ENCODE data around the gene FLCN. TPM values are rescaled to one million over a fixed set of nuclear protein-coding genes. Genes with fewer than 3 reads are reported as not detected.

Gene FLCN
- total and polyA plus RNA-seq, 2 of the 13 experiments (the other 11 are each of a cell fraction or from before 2014, with no cell fraction given): 16.6 to 24.9 TPM

DNA sequence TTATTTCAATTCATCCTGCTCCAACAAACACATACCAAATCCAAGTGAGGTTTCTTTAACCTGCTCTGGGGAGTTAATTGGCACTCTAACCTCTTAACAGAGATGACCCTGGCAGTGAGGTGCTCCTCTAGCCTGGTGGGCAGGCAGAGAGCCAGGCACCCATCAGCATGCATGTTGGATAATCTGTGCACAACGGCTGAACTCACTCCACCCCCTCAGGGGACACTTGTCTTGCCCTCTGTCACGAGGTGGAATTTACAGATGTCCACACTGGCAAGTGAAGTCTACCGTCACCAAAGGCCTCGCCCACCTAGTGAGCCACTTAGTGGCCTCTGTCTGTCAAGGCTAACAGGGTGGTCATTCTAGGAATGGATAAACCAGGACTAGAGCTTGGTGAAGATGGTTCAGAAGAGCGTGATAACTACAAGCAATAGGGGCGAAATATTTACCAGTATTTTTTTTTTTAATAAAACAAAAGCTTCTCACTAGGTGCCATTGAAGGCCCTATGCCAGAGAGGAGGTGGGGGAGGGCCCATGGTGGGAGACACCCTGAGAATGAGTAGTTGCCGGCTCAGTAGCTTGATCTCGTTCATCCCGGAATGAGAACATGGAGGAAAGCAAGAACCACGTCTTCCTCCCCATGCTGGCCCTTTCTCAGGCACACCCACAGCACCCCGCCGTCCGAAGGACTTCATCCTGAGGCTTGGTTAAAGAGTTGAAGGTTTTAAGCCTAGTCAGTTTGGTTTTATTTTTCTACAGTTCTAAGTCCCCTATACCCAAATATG, 56.0 kb downstream of the FLCN start:
- intact Hi-C loops (cut with micrococcal nuclease; ENCODE audit: unreplicated experiment): no loop called here
- TF ChIP-seq ZNF567 (CRISPR knock-in tag; IDR thresholded peaks at IDR 0.05; ENCODE audit: borderline replicate concordance): no peak
- TF ChIP-seq NONO (IDR thresholded peaks at IDR 0.05): no peak
- TF ChIP-seq NONO (CRISPR knock-in tag; conservative IDR thresholded peaks at IDR 0.05): no peak
- TF ChIP-seq ZNF263 (CRISPR knock-in tag; IDR thresholded peaks at IDR 0.05): no peak
- TF ChIP-seq ZNF414 (CRISPR knock-in tag; IDR thresholded peaks at IDR 0.05): no peak
- no peak for TF ChIP-seq CCDC6 (CRISPR knock-in tag; IDR thresholded peaks at IDR 0.05)
- no peak for TF ChIP-seq ZNF230 (CRISPR knock-in tag; IDR thresholded peaks at IDR 0.05)
- no peak for ATAC-seq
- no peak overlapping the region for H3K4me2 ChIP-seq (ENCODE audit: low read depth, low read length)
- H2AFZ ChIP-seq (ENCODE audit: low read length): no peak overlapping the region
- no peaks in the 10 kb centered on the region for H3K9me3 ChIP-seq (ENCODE audit: low read length)
- no peak overlapping the region for H3K27ac ChIP-seq (ENCODE audit: extremely low read length, insufficient read depth, low read length)
- 95% methylated on average over 11 of the region's 13 CpGs for WGBS (ENCODE audit: low lambda C conversion rate)
- CTCF ChIA-PET (ENCODE audit: low intra/inter-chr PET ratio, low total read pairs): no interaction called here
- POLR2A ChIA-PET: no interaction called here
- peaks cover 18 to 57% of the 10 kb centered on the region in 2 experiments; a peak in 4 of 5 replicates for H3K36me3 ChIP-seq (replicated peaks in 1 of 2; ENCODE audit: control insufficient read depth in 1 of 2, insufficient read depth in 2 of 2, low read length in 2 of 2)
- no peak overlapping the region for H3K4me3 ChIP-seq (replicated peaks in 1 of 3; ENCODE audit: insufficient read depth in 1 of 3, low read depth in 2 of 3, low read length in 3 of 3)
- no peaks in the 10 kb centered on the region for H3K79me2 ChIP-seq (ENCODE audit: insufficient read depth, low read length)
- no peak for DNase-seq (ENCODE audit: low spot score)
- no peaks in the 10 kb centered on the region for H3K4me1 ChIP-seq (ENCODE audit: insufficient read depth, low read length)
- H3K9ac ChIP-seq (ENCODE audit: insufficient read depth, low read depth, low read length): no peak overlapping the region
- no peaks in the 10 kb centered on the region for H3K27me3 ChIP-seq (ENCODE audit: control insufficient read depth in 1 of 2, insufficient read depth in 2 of 2, low read length in 2 of 2)
- H4K20me1 ChIP-seq (ENCODE audit: insufficient read depth, low read length): no peaks in the 10 kb centered on the region
- in situ Hi-C loops (cut with HindIII; ENCODE audit: extremely low pct_ligation_motif_present, low pct_unique_long_range_greater_than_20kb): no loop called here
- no TSS peak for BruUV-seq (replicated peaks)
- no peak for FAIRE-seq

- H3K27ac ChIP-seq (ENCODE audit: extremely low read length, insufficient read depth, low read length): no peak overlapping the region
- no peaks in the 10 kb centered on the region for H3K79me2 ChIP-seq (ENCODE audit: insufficient read depth, low read length)
- TF ChIP-seq AGO2 (optimal IDR thresholded peaks at IDR 0.05; ENCODE audit: low read depth, low read length) (peak; percentile 41), ZNF816 (CRISPR knock-in tag; IDR thresholded peaks at IDR 0.05; ENCODE audit: borderline replicate concordance) (no peak)
- H2AFZ ChIP-seq (ENCODE audit: low read length): no peak overlapping the region
- H3K9me3 ChIP-seq (ENCODE audit: low read length): no peaks in the 10 kb centered on the region
- no peaks in the 10 kb centered on the region for H3K4me1 ChIP-seq (ENCODE audit: insufficient read depth, low read length)
- no peak for FAIRE-seq
- H4K20me1 ChIP-seq (ENCODE audit: insufficient read depth, low read length): no peaks in the 10 kb centered on the region
- ATAC-seq: no peak
- H3K4me2 ChIP-seq (ENCODE audit: low read depth, low read length): no peak overlapping the region
- no TSS peak for BruUV-seq (replicated peaks)
- 100% methylated on average over 1 of the region's 9 CpGs for WGBS (ENCODE audit: low lambda C conversion rate)
- intact Hi-C loops (cut with micrococcal nuclease; ENCODE audit: unreplicated experiment): no loop called here
- ChIA-PET CTCF (ENCODE audit: low intra/inter-chr PET ratio, low total read pairs) (no interaction called here), POLR2A (no interaction called here)
- DNase-seq (ENCODE audit: low spot score): no peak
- no peaks in the 10 kb centered on the region for H3K27me3 ChIP-seq (ENCODE audit: control insufficient read depth in 1 of 2, insufficient read depth in 2 of 2, low read length in 2 of 2)
- no peak overlapping the region for H3K9ac ChIP-seq (ENCODE audit: insufficient read depth, low read depth, low read length)
- in situ Hi-C loops (cut with HindIII; ENCODE audit: extremely low pct_ligation_motif_present, low pct_unique_long_range_greater_than_20kb): no loop called here
- no peak overlapping the region for H3K4me3 ChIP-seq (replicated peaks in 1 of 3; ENCODE audit: insufficient read depth in 1 of 3, low read depth in 2 of 3, low read length in 3 of 3)
- peaks cover 23 to 65% of the 10 kb centered on the region in 2 experiments; a peak in 4 of 5 replicates for H3K36me3 ChIP-seq (replicated peaks in 1 of 2; ENCODE audit: control insufficient read depth in 1 of 2, insufficient read depth in 2 of 2, low read length in 2 of 2)
Observed at GRCh38 chr17:17180141-17180603, 56.8 kb downstream of the FLCN start.
